Peyer's patch (tissue), 4 donors: ENCODE measurements around the gene NCKAP5. TPM values are rescaled to one million over a fixed set of nuclear protein-coding genes. Genes with fewer than 3 reads are reported as not detected.

Experiments
- DNase-seq, 3 donors: peaks; one replicate each; pipeline ENCODE4 v3.0.0-alpha.2; 2017 to 2019
- H3K27ac ChIP-seq, 4 donors: fragments of 200-600 bp; sonication (generic); one replicate each; pipeline ENCODE4 v1.5.1; 2016 to 2019
- H3K27me3 ChIP-seq, 2 donors: fragments of 200-600 bp; sonication (generic); one replicate each; pipeline ENCODE4 v1.5.1; 2019
- H3K36me3 ChIP-seq, 3 donors: fragments of 200-600 bp; sonication (generic); one replicate each; pipeline ENCODE4 v1.5.1; 2016 to 2019
- H3K4me1 ChIP-seq, 4 donors: fragments of 200-600 bp; sonication (generic); one replicate each; pipeline ENCODE4 v1.5.1; 2016 to 2019
- H3K4me3 ChIP-seq, 4 donors: fragments of 200-600 bp; sonication (generic); 1 replicate in 3 of 4; 2 replicates in 1 of 4; pipeline ENCODE4 v1.5.1; 2016 to 2019; ENCODE audit warnings: mild to moderate bottlenecking in 1 of 4
- H3K9me3 ChIP-seq, 4 donors: fragments of 200-600 bp; sonication (generic); one replicate each; pipeline ENCODE4 v1.5.1; 2016 to 2019; ENCODE audit warnings: mild to moderate bottlenecking in 1 of 4
- POLR2A ChIP-seq, 2 donors: fragments of 450-650 bp; IDR thresholded peaks; one replicate each; pipeline ENCODE4 v1.5.1; 2017; ENCODE audit warnings: antibody characterized with exemption in 2 of 2, mild to moderate bottlenecking in 2 of 2, moderate library complexity in 2 of 2
- total RNA-seq, 4 donors: library from RNA; depleted of rRNA; stranded (reverse); fragments of >200 nt; gene quantifications; one replicate each; pipeline ENCODE4 v1.1.0, GENCODE V29; 2016
- TF ChIP-seq, protein P1 (sequence below), 6 experiments: fragments of 450-650 bp in 4 of 6; fragments of 200-600 bp in 2 of 6; sonication (generic) in 1 of 6; IDR thresholded peaks; one replicate each; pipeline ENCODE4 v1.5.1; 2017 to 2019; ENCODE audit warnings: antibody characterized with exemption in 6 of 6, mild to moderate bottlenecking in 3 of 6, moderate library complexity in 1 of 6

Gene NCKAP5
- total RNA-seq, 4 donors from 2014 or later: 9.1 to 28.5 (median 22.5) TPM

DNA sequence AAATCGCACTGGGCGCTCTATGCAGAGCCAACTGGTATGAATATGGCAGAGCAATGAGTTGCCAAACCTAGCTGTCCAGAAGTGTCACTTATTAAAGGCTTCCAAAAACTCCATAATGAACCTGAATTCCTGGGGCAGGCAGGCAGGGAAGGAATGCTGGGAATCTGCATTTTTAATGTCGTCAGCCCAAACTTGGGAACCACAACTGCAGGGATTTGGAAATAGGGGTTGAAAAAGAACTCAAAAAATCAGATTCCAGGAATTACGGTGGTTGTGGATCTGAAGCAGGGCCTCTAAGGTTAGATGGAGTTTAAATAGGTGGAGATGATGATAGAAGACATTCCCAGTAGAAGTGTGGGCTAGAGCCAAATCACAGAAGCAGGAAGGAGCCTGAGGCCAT lies 15.0 kb downstream of the NCKAP5 start:
- DNase-seq: no peak
- Histone ChIP-seq H3K27me3 (no peaks in the 10 kb centered on the region), H3K4me1 (no peaks in the 10 kb centered on the region), H3K9me3 (no peaks in the 10 kb centered on the region), H3K4me3 (no peak overlapping the region), H3K36me3 (no peaks in the 10 kb centered on the region), H3K27ac (no peak overlapping the region)
- TF ChIP-seq, protein P1, sequence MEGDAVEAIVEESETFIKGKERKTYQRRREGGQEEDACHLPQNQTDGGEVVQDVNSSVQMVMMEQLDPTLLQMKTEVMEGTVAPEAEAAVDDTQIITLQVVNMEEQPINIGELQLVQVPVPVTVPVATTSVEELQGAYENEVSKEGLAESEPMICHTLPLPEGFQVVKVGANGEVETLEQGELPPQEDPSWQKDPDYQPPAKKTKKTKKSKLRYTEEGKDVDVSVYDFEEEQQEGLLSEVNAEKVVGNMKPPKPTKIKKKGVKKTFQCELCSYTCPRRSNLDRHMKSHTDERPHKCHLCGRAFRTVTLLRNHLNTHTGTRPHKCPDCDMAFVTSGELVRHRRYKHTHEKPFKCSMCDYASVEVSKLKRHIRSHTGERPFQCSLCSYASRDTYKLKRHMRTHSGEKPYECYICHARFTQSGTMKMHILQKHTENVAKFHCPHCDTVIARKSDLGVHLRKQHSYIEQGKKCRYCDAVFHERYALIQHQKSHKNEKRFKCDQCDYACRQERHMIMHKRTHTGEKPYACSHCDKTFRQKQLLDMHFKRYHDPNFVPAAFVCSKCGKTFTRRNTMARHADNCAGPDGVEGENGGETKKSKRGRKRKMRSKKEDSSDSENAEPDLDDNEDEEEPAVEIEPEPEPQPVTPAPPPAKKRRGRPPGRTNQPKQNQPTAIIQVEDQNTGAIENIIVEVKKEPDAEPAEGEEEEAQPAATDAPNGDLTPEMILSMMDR (IDR thresholded peaks at IDR 0.05): no peak
- no peak for TF ChIP-seq POLR2A (IDR thresholded peaks at IDR 0.05)

DNA sequence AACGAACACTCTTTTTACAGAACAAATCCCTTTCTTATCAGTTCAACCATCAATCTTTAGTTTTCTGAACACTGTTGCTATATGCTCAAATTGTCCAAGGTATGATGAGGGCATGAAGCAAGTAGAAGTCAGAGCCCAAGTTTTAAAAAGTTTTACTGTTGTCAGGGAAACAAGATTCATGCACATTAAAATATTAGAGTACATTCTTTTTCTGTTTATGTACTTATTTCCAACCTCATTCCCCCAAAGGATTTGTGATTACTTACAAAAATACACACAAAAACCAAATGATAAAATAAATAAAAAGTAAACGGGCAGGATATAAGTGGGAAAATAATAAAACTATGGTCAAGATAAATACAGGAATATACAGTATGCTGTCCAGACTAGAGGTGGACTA lies 15.4 kb downstream of the NCKAP5 start:
- no peaks in the 10 kb centered on the region for H3K9me3 ChIP-seq
- no peaks in the 10 kb centered on the region for H3K27me3 ChIP-seq
- no peak overlapping the region for H3K27ac ChIP-seq
- H3K4me3 ChIP-seq: no peak overlapping the region
- H3K4me1 ChIP-seq: no peaks in the 10 kb centered on the region
- DNase-seq: no peak
- TF ChIP-seq POLR2A (IDR thresholded peaks at IDR 0.05): no peak
- TF ChIP-seq, protein P1 (IDR thresholded peaks at IDR 0.05): no peak
- no peaks in the 10 kb centered on the region for H3K36me3 ChIP-seq

DNA sequence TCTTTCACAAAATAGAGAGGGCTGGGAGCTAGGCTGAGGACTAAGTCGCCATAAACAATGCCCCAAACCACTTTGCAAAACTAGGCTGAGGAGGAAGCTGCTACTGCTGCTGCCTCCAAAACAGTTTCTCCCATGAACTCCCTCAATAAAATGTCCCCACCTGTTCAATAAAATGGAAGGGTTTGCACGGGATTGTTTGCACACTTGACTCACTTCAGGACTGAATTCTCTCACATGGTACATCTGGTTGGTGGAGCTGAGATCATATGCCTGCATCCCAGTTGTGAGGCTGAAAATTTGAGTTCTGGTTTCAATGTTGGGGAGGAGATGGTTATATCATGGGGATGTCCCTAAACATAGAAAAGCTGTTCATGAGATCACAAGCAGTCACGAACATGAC lies 26.5 kb downstream of the NCKAP5 start:
- no peak overlapping the region for H3K27ac ChIP-seq
- no peaks in the 10 kb centered on the region for H3K9me3 ChIP-seq
- no peaks in the 10 kb centered on the region for H3K4me1 ChIP-seq
- H3K4me3 ChIP-seq: no peak overlapping the region
- no peaks in the 10 kb centered on the region for H3K36me3 ChIP-seq
- DNase-seq: no peak
- H3K27me3 ChIP-seq: no peaks in the 10 kb centered on the region
- TF ChIP-seq, protein P1 (IDR thresholded peaks at IDR 0.05): no peak
- no peak for TF ChIP-seq POLR2A (IDR thresholded peaks at IDR 0.05)

DNA sequence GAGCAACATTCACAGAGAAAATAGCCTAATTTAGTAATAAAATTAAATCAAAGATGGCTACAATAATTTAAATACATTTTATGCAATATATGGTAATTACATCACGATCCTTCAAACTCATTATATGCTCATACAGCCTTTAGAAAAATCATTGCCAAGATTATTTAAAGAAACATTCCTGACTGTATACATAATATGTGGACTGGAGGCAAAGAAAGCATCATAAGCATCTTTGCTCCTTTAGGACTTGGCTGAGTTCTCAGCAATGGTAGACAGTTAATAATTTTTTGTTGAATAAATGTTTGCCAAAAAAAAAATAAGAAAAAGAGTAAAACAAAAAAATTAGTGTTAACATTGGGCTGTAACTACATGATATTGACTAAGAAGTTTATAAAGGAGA lies 26.9 kb downstream of the NCKAP5 start:
- Histone ChIP-seq H3K27me3 (no peaks in the 10 kb centered on the region), H3K4me1 (no peaks in the 10 kb centered on the region), H3K27ac (no peak overlapping the region), H3K36me3 (no peaks in the 10 kb centered on the region), H3K4me3 (no peak overlapping the region), H3K9me3 (no peaks in the 10 kb centered on the region)
- TF ChIP-seq POLR2A (IDR thresholded peaks at IDR 0.05): no peak
- TF ChIP-seq, protein P1 (IDR thresholded peaks at IDR 0.05): no peak
- DNase-seq: no peak

DNA sequence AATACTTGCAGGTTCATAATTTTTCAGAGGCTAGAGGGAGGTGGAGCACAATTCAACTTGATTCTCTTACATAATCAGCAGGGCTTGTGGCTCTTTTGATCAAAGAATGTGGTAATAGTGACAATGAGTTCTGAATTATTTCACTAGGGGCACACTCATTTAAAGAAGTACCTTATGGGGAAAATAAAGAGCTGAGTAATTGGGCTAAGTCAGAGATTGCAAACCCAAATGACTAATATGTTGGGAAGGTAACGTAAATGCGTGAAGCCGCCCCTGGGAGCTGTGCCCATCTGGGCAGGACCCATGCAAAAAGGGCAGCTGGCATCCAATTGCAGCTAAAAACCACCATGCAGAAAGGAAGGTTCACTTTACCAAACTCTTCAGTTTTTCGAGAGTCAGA lies 35.3 kb downstream of the NCKAP5 start:
- Histone ChIP-seq H3K9me3 (no peaks in the 10 kb centered on the region), H3K27ac (no peak overlapping the region), H3K4me3 (no peak overlapping the region), H3K4me1 (no peaks in the 10 kb centered on the region), H3K36me3 (no peaks in the 10 kb centered on the region), H3K27me3 (no peaks in the 10 kb centered on the region)
- TF ChIP-seq, protein P1 (IDR thresholded peaks at IDR 0.05): no peak
- TF ChIP-seq POLR2A (IDR thresholded peaks at IDR 0.05): no peak
- no peak for DNase-seq

DNA sequence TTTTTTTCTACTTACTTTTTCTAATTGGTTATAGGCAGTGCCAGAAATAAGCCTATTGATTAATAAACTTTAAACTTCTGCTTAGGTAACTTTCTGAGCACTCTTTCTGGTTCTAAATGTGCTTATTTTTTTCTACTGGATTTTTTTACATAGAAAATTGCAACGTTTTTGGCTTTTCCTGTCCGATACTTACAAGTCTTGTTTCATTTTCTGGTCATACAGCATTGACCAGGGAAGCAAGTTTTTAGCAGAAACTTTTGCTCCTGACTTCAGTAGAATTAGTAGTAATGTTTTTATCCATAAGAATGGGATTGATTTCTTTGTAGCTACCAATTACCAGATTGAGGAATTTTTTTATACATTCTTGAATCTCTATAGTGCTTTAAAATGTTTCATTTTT lies 36.9 kb downstream of the NCKAP5 start:
- H3K9me3 ChIP-seq: no peaks in the 10 kb centered on the region
- H3K36me3 ChIP-seq: no peaks in the 10 kb centered on the region
- H3K27ac ChIP-seq: no peak overlapping the region
- no peaks in the 10 kb centered on the region for H3K27me3 ChIP-seq
- no peak for DNase-seq
- no peak for TF ChIP-seq POLR2A (IDR thresholded peaks at IDR 0.05)
- TF ChIP-seq, protein P1 (IDR thresholded peaks at IDR 0.05): no peak
- H3K4me1 ChIP-seq: no peaks in the 10 kb centered on the region
- no peak overlapping the region for H3K4me3 ChIP-seq
